Measurements from ENCODE around the gene CD46. TPM values are rescaled to one million over a fixed set of nuclear protein-coding genes. Genes with fewer than 3 reads are reported as not detected.

Gene CD46
- total RNA-seq, 2 experiments from 2014 or later, result 112 to 115 TPM

DNA sequence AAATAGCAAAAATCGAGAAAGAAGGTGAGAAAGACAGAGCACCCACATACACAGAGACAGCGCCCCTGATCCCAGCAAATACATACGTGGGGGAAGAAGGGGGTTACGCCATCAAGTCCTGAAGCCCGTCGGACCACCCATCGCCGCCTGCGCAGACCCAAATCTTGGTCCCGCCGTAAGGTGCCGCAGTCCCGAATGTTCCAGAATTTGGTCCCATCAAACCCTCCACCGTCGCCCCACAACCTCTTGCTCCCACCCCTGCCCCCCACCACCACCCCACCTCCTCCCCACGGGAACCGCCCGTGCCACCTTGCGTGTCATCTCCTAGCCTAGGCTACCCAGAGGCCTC lies 71.7 kb downstream of the CD46 start:
- Mint-ChIP-seq H3K36me3 (ENCODE audit: low read depth) (peaks cover 28% of the 10 kb centered on the region), H3K4me1 (peaks cover 69% of the 10 kb centered on the region), H3K4me3 (peak overlapping the region; percentile 70), H3K27ac (peak overlapping the region; percentile 95), H3K27me3 (peaks cover 2% of the 10 kb centered on the region), H3K9me3 (no peaks in the 10 kb centered on the region)
- DNase-seq, result no peak
- ChIA-PET POLR2A (interaction anchor here (1.1 kb wide), 1 partner anchor 45 kb away, joined by 5 read pairs; no protein-coding TSS in a partner anchor), CTCF (interaction anchor here (0.7 to 4.6 kb wide), 17 partner anchors 8 to 139 kb away, joined by 3 to 39 read pairs (median 6); no protein-coding TSS in a partner anchor)

GRCh38 chr1:207823880-207824566 lies 72.2 kb downstream of the CD46 start:
- Mint-ChIP-seq H3K4me1 (peaks cover 74% of the 10 kb centered on the region), H3K9me3 (no peaks in the 10 kb centered on the region), H3K36me3 (ENCODE audit: low read depth) (peaks cover 24% of the 10 kb centered on the region), H3K27ac (peak overlapping the region; percentile 95), H3K27me3 (peaks cover 2% of the 10 kb centered on the region), H3K4me3 (peak overlapping the region; percentile 70)
- DNase-seq, result peak; percentile 86
- ChIA-PET POLR2A (interaction anchor here (0.5 to 1.1 kb wide), 3 partner anchors 36 to 545 kb away, joined by 3 to 5 read pairs (median 4); no protein-coding TSS in a partner anchor), CTCF (interaction anchor here (0.6 to 4.6 kb wide), 18 partner anchors 8 to 139 kb away, joined by 3 to 39 read pairs (median 6); no protein-coding TSS in a partner anchor)

GRCh38 chr1:207824691-207825408 lies 73.0 kb downstream of the CD46 start:
- H3K27me3 Mint-ChIP-seq, result peaks cover 2% of the 10 kb centered on the region
- no peaks in the 10 kb centered on the region for H3K9me3 Mint-ChIP-seq
- peaks cover 78% of the 10 kb centered on the region for H3K4me1 Mint-ChIP-seq
- H3K36me3 Mint-ChIP-seq (ENCODE audit: low read depth), result peaks cover 19% of the 10 kb centered on the region
- CTCF ChIA-PET, result interaction anchor here (1.0 to 4.6 kb wide), 14 partner anchors 9 to 139 kb away, joined by 3 to 39 read pairs (median 7); no protein-coding TSS in a partner anchor
- H3K27ac Mint-ChIP-seq, result peak overlapping the region; percentile 95
- POLR2A ChIA-PET, result interaction anchor here (0.5 kb wide), 1 partner anchor 36 kb away, joined by 3 read pairs; no protein-coding TSS in a partner anchor
- no peak for DNase-seq
- H3K4me3 Mint-ChIP-seq, result peak overlapping the region; percentile 70

DNA sequence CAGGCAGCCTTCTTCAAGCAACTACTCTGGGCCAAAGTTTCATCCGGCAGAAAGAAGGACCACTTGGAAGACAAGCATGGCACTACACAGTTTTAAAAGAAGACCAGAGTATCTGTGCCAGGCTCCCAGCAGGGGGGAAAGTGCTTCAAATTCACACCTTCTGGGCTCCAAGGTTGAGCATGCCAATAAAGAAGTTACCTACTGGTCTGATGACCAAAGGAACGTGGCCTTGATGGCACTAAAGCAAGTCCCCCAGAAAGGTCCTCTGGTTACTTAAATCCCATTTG lies 73.5 kb downstream of the CD46 start:
- H3K27me3 Mint-ChIP-seq, result peaks cover 2% of the 10 kb centered on the region
- CTCF ChIA-PET, result interaction anchor here (0.8 to 4.1 kb wide), 6 partner anchors 8 to 138 kb away, joined by 3 to 24 read pairs (median 6); no protein-coding TSS in a partner anchor

DNA sequence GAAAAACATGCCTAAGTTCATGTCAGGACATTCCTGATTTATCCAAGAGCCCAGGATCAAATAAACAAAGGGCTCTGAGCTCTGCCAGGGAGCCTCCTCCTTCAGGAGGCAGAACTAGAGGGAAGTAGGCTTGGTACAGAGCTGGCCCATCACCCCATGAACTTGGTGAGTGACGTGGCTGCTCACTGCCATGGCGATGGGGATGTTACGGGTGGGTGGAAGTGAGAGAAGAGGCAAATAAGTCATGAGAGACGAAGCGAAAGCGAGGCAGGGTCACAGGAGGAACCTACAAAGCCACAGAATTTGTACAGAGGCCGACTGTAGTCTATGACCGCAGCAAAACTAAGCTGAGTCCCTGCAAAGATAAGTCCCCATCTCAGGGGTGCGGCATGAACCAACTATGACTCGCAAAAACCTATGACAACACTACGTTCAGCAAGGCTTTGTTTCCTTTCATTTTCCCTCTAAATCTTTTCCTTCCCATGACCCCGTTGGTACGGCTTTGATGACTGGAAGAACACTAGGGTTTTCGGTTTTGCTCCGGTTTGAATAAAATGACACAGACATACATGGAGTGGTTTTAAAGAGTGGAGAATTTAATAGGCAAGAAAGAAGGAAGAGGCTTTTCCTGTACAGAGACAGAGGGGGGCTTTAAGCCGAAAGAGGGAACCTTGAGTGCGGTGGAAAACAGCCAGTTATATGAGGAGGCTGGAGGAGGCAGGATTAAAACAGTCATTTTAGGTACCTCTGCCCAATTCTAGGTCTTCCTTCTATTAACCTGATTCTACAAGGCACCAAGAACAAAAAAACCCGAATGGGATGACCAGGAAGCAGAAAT lies 74.1 kb downstream of the CD46 start:
- peaks cover 81% of the 10 kb centered on the region for H3K4me1 Mint-ChIP-seq
- H3K27ac Mint-ChIP-seq, result peak overlapping the region; percentile 95
- peak overlapping the region; percentile 69 for H3K4me3 Mint-ChIP-seq
- H3K9me3 Mint-ChIP-seq, result no peaks in the 10 kb centered on the region
- H3K36me3 Mint-ChIP-seq (ENCODE audit: low read depth), result peaks cover 19% of the 10 kb centered on the region
- ChIA-PET CTCF (interaction anchor here (0.8 to 4.1 kb wide), 7 partner anchors 9 to 138 kb away, joined by 3 to 24 read pairs (median 4); no protein-coding TSS in a partner anchor), POLR2A (no interaction called here)
- peaks cover 2% of the 10 kb centered on the region for H3K27me3 Mint-ChIP-seq
- peak; percentile 92 for DNase-seq

More for the DNA sequence above, 73.5 kb downstream of the CD46 start:
- Mint-ChIP-seq H3K36me3 (ENCODE audit: low read depth) (peaks cover 19% of the 10 kb centered on the region), H3K4me3 (peak overlapping the region; percentile 69), H3K4me1 (peaks cover 78% of the 10 kb centered on the region), H3K9me3 (no peaks in the 10 kb centered on the region), H3K27ac (peak overlapping the region; percentile 95)
- no peak for DNase-seq
- POLR2A ChIA-PET, result no interaction called here

GRCh38 chr1:207826557-207827487 lies 75.0 kb downstream of the CD46 start:
- peaks cover 19% of the 10 kb centered on the region for H3K36me3 Mint-ChIP-seq (ENCODE audit: low read depth)
- DNase-seq, result no peak
- peak overlapping the region; percentile 95 for H3K27ac Mint-ChIP-seq

DNA sequence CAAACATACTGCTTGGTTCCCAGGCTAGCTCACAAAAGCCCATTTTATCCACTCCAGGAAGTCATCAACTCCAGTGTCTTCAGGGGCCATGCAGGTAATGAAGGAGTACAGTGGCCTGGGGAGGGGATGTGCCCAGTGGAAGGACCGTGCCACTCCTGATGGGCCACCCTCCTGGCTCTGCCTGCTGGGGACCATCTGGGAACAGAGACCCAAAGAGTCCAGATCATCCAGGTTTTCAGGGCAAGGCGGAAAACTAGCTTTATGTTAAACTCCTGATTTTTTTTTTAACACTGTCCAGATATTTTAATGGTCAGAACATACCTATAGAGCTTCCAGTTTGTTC lies 75.6 kb downstream of the CD46 start:
- DNase-seq, result no peak
- H3K4me3 Mint-ChIP-seq, result no peak overlapping the region
- peaks cover 94% of the 10 kb centered on the region for H3K4me1 Mint-ChIP-seq
- H3K9me3 Mint-ChIP-seq, result no peaks in the 10 kb centered on the region
- H3K27me3 Mint-ChIP-seq, result peaks cover 2% of the 10 kb centered on the region
- peak overlapping the region; percentile 95 for H3K27ac Mint-ChIP-seq
- CTCF ChIA-PET, result interaction anchor here (0.8 to 4.1 kb wide), 6 partner anchors 11 to 136 kb away, joined by 5 to 24 read pairs (median 6); no protein-coding TSS in a partner anchor
- peaks cover 14% of the 10 kb centered on the region for H3K36me3 Mint-ChIP-seq (ENCODE audit: low read depth)
- POLR2A ChIA-PET, result no interaction called here

More at GRCh38 chr1:207826557-207827487, 75.0 kb downstream of the CD46 start:
- Mint-ChIP-seq H3K9me3 (no peaks in the 10 kb centered on the region), H3K4me1 (peaks cover 89% of the 10 kb centered on the region), H3K4me3 (peak overlapping the region; percentile 69), H3K27me3 (peaks cover 2% of the 10 kb centered on the region)
- POLR2A ChIA-PET, result no interaction called here
- CTCF ChIA-PET, result interaction anchor here (0.8 to 4.1 kb wide), 9 partner anchors 8 to 137 kb away, joined by 3 to 24 read pairs (median 6); no protein-coding TSS in a partner anchor

DNA sequence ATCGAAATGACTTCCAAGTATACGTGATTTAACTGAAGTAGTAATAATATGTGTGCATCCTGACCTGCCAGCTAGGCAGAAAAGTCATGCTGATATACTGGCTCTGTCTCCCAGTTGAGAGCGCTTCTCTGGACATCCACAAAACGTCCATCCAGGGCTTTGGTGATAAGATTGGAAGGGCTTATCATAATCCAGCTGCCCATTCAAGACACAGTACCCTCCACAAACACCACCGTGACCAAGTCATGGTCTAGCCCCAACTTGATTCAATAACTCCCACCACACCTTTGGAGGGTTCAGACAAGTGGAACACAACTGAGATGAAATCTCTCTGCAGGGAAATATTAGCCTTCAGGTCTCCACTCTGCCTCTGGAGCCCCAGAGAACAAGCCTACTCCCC lies 76.2 kb downstream of the CD46 start:
- POLR2A ChIA-PET, result no interaction called here
- peaks cover 93% of the 10 kb centered on the region for H3K4me1 Mint-ChIP-seq
- H3K9me3 Mint-ChIP-seq, result no peaks in the 10 kb centered on the region
- no peak for DNase-seq
- no peak overlapping the region for H3K4me3 Mint-ChIP-seq
- peak overlapping the region; percentile 95 for H3K27ac Mint-ChIP-seq
- peaks cover 2% of the 10 kb centered on the region for H3K27me3 Mint-ChIP-seq
- CTCF ChIA-PET, result interaction anchor here (1.2 to 4.1 kb wide), 6 partner anchors 14 to 136 kb away, joined by 5 to 24 read pairs (median 10); no protein-coding TSS in a partner anchor
- H3K36me3 Mint-ChIP-seq (ENCODE audit: low read depth), result peaks cover 14% of the 10 kb centered on the region

- peaks cover 14% of the 10 kb centered on the region for H3K36me3 Mint-ChIP-seq (ENCODE audit: low read depth)
- H3K4me3 Mint-ChIP-seq, result no peak overlapping the region
- peak overlapping the region; percentile 95 for H3K27ac Mint-ChIP-seq
- CTCF ChIA-PET, result interaction anchor here (0.9 to 4.1 kb wide), 12 partner anchors 9 to 135 kb away, joined by 3 to 24 read pairs (median 6); no protein-coding TSS in a partner anchor
- POLR2A ChIA-PET, result no interaction called here
- DNase-seq, result peak; percentile 63
- peaks cover 2% of the 10 kb centered on the region for H3K27me3 Mint-ChIP-seq
- peaks cover 93% of the 10 kb centered on the region for H3K4me1 Mint-ChIP-seq
- H3K9me3 Mint-ChIP-seq, result no peaks in the 10 kb centered on the region
Observed at GRCh38 chr1:207828485-207829158, 76.8 kb downstream of the CD46 start.

DNA sequence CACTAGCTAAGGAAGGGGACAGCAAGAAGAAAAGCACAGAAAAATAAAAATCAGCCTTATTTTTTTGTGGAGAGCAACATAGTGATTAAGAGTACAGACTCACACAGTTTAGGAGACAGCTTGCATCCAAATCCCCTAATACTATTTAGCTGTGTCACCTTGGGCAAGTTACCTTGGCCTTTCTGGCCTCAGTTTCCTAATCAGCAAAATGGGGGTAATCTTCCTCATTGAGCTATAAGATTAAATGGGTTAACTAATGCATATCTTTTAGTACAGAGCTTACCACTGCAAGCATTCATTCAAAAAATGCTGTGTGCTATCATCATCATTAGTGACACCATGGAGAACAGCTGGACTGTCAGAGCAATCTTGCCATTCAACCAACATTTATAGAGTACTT lies 77.7 kb downstream of the CD46 start:
- H3K27ac Mint-ChIP-seq, result no peak overlapping the region
- no peaks in the 10 kb centered on the region for H3K9me3 Mint-ChIP-seq
- H3K36me3 Mint-ChIP-seq (ENCODE audit: low read depth), result peaks cover 14% of the 10 kb centered on the region
- POLR2A ChIA-PET, result interaction anchor here (1.0 kb wide), 1 partner anchor 37 kb away, joined by 3 read pairs; no protein-coding TSS in a partner anchor
- CTCF ChIA-PET, result interaction anchor here (1.0 to 3.8 kb wide), 11 partner anchors 9 to 133 kb away, joined by 3 to 24 read pairs (median 5); no protein-coding TSS in a partner anchor
- no peak for DNase-seq
- H3K27me3 Mint-ChIP-seq, result no peaks in the 10 kb centered on the region
- H3K4me3 Mint-ChIP-seq, result no peak overlapping the region
- peaks cover 92% of the 10 kb centered on the region for H3K4me1 Mint-ChIP-seq

- Mint-ChIP-seq H3K27ac (peak overlapping the region; percentile 58), H3K4me3 (no peak overlapping the region), H3K4me1 (peaks cover 91% of the 10 kb centered on the region), H3K9me3 (no peaks in the 10 kb centered on the region), H3K36me3 (ENCODE audit: low read depth) (peaks cover 16% of the 10 kb centered on the region), H3K27me3 (no peaks in the 10 kb centered on the region)
- no peak for DNase-seq
- ChIA-PET POLR2A (no interaction called here), CTCF (interaction anchor here (1.6 to 3.8 kb wide), 4 partner anchors 15 to 55 kb away, joined by 3 to 24 read pairs (median 6); no protein-coding TSS in a partner anchor)
Observed at GRCh38 chr1:207830788-207831187, 78.9 kb downstream of the CD46 start.
